HepG2 (cell line): Measurements from ENCODE around the gene MKX.

ENCODE experiments used
- CCAR2 ChIP-seq: fragments of 200-400 bp; formaldehyde crosslinking; optimal IDR thresholded peaks from 2 replicates; pipeline ENCODE3; 2018; ENCODE audit warnings: low read depth, mild to moderate bottlenecking, low read length, moderate library complexity
- CHCHD3 ChIP-seq: sonication (generic); formaldehyde crosslinking; IDR thresholded peaks from 2 replicates; pipeline ENCODE4 v1.8.0; 2022; ENCODE audit warnings: mild to moderate bottlenecking, missing genetic modification reagents, moderate library complexity
- HOXA3 ChIP-seq: sonication (generic); formaldehyde crosslinking; IDR thresholded peaks from 2 replicates; pipeline ENCODE4 v1.5.0; 2020; ENCODE audit warnings: missing genetic modification reagents
- IKZF1 ChIP-seq: fragments of 450-650 bp; IDR thresholded peaks from 2 replicates; pipeline ENCODE4 v1.7.1; 2016
- JUND ChIP-seq: sonication (generic); formaldehyde crosslinking; IDR thresholded peaks from 2 replicates; pipeline ENCODE4 v1.8.0; 2022; ENCODE audit warnings: mild to moderate bottlenecking, missing genetic modification reagents
- MTA1 ChIP-seq: sonication (generic); formaldehyde crosslinking; IDR thresholded peaks from 2 replicates; pipeline ENCODE4 v1.4.0; 2020; ENCODE audit warnings: missing genetic modification reagents, mild to moderate bottlenecking, borderline replicate concordance
- POLR2AphosphoS5 ChIP-seq: IDR thresholded peaks from 2 replicates; pipeline ENCODE4 v1.6.1; 2012; ENCODE audit warnings: low read depth, low read length
- SETDB1 ChIP-seq: sonication (generic); formaldehyde crosslinking; IDR thresholded peaks from 2 replicates; pipeline ENCODE4 v1.5.1; 2020; ENCODE audit warnings: missing genetic modification reagents, mild to moderate bottlenecking, borderline replicate concordance
- ZNF530 ChIP-seq: sonication (generic); formaldehyde crosslinking; IDR thresholded peaks from 2 replicates; pipeline ENCODE4 v1.5.0; 2020; ENCODE audit warnings: low read depth, mild to moderate bottlenecking, missing genetic modification reagents
- ZNF772 ChIP-seq: sonication (generic); formaldehyde crosslinking; IDR thresholded peaks from 2 replicates; pipeline ENCODE4 v1.5.0; 2020; ENCODE audit warnings: mild to moderate bottlenecking, missing genetic modification reagents
- TF ChIP-seq, protein P1 (sequence below), 2 experiments: IDR thresholded peaks; 2 replicates each; pipeline ENCODE4 v1.6.1; 2011 to 2012; ENCODE audit warnings: low read length in 2 of 2, borderline replicate concordance in 1 of 2, low read depth in 1 of 2, mild to moderate bottlenecking in 1 of 2, moderate library complexity in 1 of 2
- TF ChIP-seq, protein P2 (sequence below), 2 experiments: sonication (generic) in 1 of 2; formaldehyde crosslinking in 1 of 2; IDR thresholded peaks; 2 replicates each; pipeline versions ENCODE4 v1.5.1 to v1.6.1; 2011 to 2020; ENCODE audit warnings: borderline replicate concordance in 1 of 2, low read depth in 1 of 2, low read length in 1 of 2, mild to moderate bottlenecking in 1 of 2, missing genetic modification reagents in 1 of 2, moderate library complexity in 1 of 2

DNA sequence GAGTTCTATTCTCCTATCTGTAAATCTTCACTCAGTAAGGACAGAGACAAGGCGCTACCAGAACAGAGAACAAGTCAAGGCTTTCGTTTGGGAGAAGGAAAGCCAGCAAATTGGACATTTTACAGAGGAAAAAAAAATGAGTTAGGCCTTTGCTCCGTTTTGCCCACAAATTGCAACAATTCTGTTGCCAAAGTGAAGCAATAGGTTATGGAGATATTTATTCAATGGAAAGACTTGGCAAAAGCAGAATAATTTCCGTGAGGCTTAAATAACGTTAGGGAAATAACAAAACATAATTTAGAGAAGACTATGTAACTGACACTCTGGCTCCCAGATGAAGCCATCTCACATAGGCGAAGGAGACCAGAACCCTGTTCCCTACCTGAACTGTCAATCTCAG, 67.5 kb downstream of the MKX start:
- TF ChIP-seq IKZF1, result no peak
- TF ChIP-seq HOXA3 (CRISPR knock-in tag), result no peak
- TF ChIP-seq CHCHD3 (CRISPR knock-in tag), result no peak
- no peak for TF ChIP-seq ZNF530 (CRISPR knock-in tag)
- TF ChIP-seq, protein P1, sequence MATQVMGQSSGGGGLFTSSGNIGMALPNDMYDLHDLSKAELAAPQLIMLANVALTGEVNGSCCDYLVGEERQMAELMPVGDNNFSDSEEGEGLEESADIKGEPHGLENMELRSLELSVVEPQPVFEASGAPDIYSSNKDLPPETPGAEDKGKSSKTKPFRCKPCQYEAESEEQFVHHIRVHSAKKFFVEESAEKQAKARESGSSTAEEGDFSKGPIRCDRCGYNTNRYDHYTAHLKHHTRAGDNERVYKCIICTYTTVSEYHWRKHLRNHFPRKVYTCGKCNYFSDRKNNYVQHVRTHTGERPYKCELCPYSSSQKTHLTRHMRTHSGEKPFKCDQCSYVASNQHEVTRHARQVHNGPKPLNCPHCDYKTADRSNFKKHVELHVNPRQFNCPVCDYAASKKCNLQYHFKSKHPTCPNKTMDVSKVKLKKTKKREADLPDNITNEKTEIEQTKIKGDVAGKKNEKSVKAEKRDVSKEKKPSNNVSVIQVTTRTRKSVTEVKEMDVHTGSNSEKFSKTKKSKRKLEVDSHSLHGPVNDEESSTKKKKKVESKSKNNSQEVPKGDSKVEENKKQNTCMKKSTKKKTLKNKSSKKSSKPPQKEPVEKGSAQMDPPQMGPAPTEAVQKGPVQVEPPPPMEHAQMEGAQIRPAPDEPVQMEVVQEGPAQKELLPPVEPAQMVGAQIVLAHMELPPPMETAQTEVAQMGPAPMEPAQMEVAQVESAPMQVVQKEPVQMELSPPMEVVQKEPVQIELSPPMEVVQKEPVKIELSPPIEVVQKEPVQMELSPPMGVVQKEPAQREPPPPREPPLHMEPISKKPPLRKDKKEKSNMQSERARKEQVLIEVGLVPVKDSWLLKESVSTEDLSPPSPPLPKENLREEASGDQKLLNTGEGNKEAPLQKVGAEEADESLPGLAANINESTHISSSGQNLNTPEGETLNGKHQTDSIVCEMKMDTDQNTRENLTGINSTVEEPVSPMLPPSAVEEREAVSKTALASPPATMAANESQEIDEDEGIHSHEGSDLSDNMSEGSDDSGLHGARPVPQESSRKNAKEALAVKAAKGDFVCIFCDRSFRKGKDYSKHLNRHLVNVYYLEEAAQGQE (IDR thresholded peaks at IDR 0.05; ENCODE audit: borderline replicate concordance in 1 of 2, low read depth in 1 of 2, low read length in 2 of 2), result no peak
- TF ChIP-seq, protein P2, sequence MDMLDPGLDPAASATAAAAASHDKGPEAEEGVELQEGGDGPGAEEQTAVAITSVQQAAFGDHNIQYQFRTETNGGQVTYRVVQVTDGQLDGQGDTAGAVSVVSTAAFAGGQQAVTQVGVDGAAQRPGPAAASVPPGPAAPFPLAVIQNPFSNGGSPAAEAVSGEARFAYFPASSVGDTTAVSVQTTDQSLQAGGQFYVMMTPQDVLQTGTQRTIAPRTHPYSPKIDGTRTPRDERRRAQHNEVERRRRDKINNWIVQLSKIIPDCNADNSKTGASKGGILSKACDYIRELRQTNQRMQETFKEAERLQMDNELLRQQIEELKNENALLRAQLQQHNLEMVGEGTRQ (IDR thresholded peaks at IDR 0.05; ENCODE audit: low read depth, low read length), result no peak
- TF ChIP-seq, protein P2 (CRISPR knock-in tag; IDR thresholded peaks at IDR 0.05; ENCODE audit: borderline replicate concordance), result no peak
- TF ChIP-seq MTA1 (CRISPR knock-in tag), result no peak
- no peak for TF ChIP-seq POLR2AphosphoS5
- TF ChIP-seq ZNF772 (CRISPR knock-in tag), result no peak
- no peak for TF ChIP-seq SETDB1 (CRISPR knock-in tag)
- no peak for TF ChIP-seq CCAR2
- TF ChIP-seq JUND (CRISPR knock-in tag), result no peak
